DMS53 treated with DMSO at 0.1 percent for 48 hours (cell line): ENCODE data around the gene MYO1F.
A peak's percentile ranks its signal among the peaks of the same experiment; 100 is the strongest.
"Not testable (repeated sequence)": the region's sequence is repeated elsewhere in the genome, so short reads cannot be mapped to it uniquely, and the experiment has no call there.

Experiments
- DNase-seq: peaks from one replicate; lab custom pipeline; 2025; ENCODE audit not compliant: unreplicated experiment; lab: John Stamatoyannopoulos, UW

MYO1F gene

GRCh38 chr19:8519388-8519787 lies 57.9 kb downstream of the MYO1F start:
- no peak for DNase-seq

DNA sequence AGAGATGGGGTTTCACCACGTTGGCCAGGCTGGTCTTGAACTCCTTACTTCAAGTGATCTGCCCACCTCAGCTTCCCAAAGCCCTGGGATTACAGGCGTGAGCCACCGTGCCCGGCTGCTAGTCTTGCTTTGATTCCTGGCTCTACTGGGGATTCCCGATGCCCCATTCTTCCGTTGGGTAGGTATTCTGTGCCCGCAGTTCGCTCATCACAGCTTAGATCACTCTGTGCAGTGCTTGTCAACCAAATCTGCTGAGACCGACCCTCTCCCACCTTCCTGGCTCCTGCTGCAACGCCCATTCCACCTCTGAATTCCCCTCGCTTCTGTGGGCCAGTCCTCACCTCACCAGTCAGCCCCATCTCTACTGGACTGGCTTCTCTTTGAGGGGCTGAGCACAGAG lies 58.7 kb downstream of the MYO1F start:
- DNase-seq: no peak

DNA sequence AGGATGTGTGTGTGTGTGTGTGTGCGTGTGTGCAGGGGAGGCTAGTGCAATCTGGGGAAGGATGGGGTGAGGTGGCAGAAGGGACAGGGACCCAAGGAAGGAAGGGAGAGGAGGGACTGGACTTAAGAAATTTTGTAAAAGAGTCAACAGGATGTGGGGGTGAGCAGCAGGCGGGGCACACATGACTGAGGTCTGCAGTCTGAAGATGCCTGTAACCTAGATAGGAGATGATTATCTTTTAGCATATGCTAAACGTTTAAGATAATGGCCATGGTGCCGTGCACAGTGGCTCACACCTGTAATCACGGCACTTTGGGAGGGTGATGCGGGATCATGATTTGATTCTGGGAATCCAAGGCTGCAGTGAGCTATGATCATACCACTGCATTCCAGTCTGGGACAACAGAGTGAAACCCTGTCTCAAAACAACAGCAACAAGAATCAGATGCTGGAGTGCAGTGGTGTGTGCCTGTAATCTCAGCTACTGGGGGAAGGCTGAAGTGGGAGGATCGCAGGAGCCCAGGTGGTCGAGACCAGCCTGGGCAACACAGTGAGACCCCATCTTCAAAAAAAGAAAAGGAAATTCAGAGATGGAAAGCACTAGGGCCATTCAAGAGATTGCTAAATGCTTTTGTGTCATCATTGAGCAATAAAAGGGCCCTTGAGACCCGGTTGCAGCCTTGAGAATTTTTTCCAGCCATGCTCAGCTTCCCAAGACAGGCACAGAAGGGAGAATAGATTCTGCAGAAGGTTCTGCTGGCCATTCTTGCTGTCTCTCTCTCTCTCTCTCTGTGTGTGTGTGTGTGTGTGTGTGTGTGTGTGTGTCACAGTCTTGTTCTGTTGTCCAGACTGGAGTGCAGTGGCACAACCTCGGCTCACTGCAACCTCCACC lies 59.4 kb downstream of the MYO1F start:
- no peak for DNase-seq

- DNase-seq: no peak
Measured at GRCh38 chr19:8515317-8515716, 61.9 kb downstream of the MYO1F start.

DNA sequence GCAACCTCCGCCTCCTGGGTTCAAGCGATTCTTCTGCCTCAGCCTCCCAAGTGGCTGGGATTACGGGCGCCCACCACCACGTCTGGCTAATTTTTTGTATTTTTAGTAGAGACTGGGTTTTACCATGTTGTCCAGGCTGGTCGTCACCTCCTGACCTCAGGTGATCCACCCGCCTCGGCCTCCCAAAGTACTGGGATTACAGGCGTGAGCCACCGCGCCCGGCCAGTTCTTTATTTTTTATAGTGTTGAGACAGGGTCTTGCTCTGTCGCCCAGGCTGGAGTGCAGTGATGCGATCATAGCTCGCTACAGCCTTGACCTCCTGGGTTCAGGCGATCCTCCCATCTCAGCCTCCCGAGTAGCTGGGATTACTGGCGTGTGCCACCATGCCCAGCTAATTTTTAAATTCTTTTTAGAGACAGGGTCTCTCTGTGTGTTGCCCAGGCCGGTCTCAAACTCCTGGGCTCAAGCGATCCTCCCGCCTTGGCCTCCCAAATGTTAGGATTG lies 62.7 kb downstream of the MYO1F start:
- DNase-seq: not testable (repeated sequence)

GRCh38 chr19:8513687-8514504 lies 63.3 kb downstream of the MYO1F start, which contains the start of gene ZNF414:
Gene ZNF414, minus strand, starts transcription at chr19:8514167. Its CDS starts 121 bp downstream, at chr19:8514046.
- DNase-seq: peak; percentile 60

- no peak for DNase-seq
Measured at GRCh38 chr19:8513036-8513686, 64.1 kb downstream of the MYO1F start.

DNA sequence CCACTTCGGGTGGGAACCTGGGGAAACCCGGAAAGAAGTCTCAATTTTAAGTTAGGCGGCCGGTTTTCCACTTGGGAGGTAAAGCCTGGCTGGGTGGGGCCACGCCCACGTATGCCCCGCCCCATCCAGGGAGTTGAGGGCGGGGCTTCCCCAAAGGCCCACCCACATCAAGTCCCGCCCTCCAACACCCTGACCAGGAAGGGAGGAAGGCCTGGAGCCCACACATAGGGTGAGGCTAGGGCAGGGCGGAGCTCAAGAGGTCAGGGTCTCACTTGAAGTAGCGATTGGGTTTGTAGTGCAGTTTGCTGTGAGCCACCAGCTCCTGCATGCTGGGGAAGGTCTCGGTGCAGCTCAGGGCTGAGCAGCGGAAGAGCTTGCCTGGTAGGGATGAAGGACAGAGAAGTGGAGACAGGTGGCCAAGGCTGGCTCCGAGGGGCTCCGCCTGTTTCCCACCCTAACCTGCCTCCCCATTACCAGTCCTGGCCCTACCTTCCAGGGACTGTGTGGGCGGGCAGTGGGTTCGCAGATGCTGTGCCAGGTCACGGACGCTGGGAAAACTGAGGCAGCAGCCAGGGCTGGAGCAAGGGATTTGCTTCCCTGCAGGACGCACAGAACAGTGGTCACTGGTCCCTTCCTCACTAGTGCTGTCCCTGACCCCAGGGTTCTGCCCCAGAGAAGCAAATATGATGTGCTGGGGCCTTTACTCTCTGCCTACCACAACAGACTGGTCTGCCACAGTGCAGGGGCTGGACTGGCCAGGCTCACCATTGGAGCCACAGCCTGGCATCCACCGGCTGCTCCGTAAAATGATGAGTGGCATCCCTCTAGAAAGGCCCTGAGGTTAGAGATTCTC lies 64.9 kb downstream of the MYO1F start:
- no peak for DNase-seq

DNA sequence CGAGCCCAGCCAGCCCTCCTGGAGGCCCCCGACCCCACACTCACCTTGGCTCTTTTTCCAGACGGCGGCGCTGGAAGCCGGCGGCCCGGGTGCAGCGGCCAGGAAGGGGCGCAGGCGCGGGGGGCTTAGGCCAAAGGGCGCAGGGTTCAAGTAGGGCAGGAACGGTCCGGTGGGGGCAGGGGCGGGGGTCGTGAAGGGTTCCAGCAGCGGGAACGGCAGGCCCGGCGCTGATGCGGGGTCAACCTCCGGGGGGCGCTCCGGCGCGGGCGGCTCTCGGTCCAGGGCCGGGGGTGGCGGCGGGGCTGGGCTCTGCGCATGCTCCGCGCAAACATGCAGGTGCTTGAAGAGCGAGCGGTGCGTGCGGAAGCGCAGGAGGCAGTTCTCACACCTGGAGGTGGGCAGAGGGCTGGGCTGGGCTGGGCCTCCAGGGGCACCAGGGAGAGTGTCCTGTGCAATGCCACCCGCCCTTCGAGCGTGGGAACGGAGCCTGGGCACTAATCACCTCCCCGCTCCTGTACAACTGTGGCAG lies 65.6 kb downstream of the MYO1F start:
- DNase-seq: no peak

- no peak for DNase-seq
Measured at GRCh38 chr19:8510589-8511115, 66.6 kb downstream of the MYO1F start.

GRCh38 chr19:8506402-8506957 lies 70.8 kb downstream of the MYO1F start:
- peak; percentile 4 for DNase-seq

DNA sequence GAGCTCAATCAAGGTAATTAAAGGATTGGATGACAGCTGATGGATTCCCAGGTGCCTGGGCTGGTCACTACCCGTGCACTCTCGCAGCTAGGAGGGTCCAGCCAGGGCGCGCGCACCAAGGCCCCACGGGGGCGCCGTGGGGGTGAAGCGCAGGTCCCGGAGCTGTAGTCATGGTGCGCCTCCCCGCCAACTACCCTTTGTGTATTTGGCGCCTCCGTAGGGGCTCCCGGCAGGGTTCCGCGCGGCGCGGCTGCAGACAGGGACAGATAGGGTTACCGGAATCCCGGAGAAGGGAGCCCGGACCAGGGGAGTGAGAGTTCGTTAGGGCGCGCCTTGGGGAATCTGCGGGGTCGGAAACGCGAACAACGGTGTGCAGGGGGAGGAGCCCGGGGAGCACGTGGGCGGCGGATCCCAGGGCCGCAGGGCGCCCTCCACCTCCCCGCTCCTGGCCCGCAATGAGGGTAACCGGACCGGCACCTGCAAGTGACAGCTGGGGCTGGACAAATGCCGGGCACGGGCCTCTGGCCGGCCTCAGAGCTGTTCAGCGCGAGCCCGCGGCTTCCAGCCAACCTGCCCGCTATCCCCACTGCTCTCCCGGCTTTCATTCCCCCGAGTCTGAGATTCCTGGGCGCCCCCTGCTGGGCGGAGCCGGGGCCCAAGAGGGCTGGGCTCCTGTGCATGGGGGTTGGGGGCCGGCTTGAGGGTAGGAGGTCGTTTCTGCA lies 71.4 kb downstream of the MYO1F start:
- DNase-seq: peak; percentile 15

DNA sequence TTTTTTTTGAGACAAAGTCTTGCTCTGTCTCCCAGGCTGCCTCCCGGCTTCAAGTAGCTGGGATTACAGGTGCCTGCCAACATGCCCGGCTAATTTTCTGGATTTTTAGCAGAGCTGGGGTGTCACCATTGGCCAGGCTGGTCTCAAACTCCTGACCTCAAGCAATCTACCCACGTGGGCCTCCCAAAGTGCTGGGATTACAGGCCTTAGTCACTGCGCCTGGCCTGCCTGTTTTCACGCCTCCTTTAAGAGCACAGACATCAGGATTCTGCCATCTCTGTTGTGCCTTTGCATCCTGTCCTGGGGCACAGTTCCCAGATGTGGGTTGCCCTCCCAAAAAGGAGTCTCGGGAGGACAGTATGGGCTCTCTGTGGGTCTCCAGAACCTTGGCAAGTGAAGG lies 72.3 kb downstream of the MYO1F start:
- DNase-seq: no peak

DNA sequence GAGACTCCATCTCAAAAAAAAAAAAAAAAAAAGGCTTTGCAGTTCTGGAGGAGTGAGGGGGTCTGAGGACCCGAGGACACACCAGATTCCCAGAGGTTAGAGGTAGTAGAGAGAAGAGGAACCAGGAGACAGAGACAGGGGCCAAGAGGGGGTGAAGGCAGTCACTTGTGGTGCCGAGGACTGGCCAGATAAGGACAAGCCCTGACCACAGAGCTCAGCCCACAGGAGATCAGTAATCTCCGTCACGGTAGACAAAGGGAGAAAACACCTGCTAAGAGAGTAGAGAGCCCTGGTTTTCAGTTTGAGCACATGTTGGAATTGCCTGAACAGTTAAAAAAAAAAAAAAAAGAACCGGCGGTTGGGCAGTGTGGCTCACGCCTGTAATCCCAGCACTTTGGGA lies 73.1 kb downstream of the MYO1F start:
- no peak for DNase-seq

GRCh38 chr19:8503510-8503909 lies 73.7 kb downstream of the MYO1F start:
- no peak for DNase-seq

GRCh38 chr19:8501981-8502380 lies 75.3 kb downstream of the MYO1F start:
- no peak for DNase-seq

DNA sequence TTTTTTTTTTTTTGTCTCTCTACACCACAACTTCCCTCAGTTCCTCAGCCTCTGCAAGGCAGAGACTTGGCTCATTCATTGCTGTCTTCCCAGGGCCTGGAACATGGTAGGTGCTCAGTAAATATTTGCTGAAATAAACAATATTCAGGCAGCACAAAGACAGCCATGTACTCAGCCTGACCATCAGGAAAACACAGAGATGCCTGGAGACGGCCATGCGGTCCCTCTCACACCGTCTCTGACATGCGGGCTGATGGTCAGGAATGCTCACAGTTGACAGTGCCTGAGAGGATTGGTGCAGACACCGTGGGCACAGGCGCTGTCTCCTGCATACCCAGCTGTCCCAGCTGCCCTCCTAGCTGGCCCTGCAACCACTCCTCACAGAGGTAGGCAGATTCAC lies 75.7 kb downstream of the MYO1F start:
- DNase-seq: no peak

GRCh38 chr19:8500158-8500557 lies 77.1 kb downstream of the MYO1F start:
- DNase-seq: no peak
